Activated CD4-positive, alpha-beta T cell treated with anti-CD3 and anti-CD28 coated beads, Interleukin-2, Interleukin-4, amounts not matched to agents 100 ng/mL and 50 ng/mL, durations not matched to agents 16 hours and 8 hours (primary cell): ENCODE data around the gene NKX6-1.

Experiments used
- DNase-seq: peaks from one replicate; pipeline ENCODE4 v3.0.0-alpha.2; 2020; ENCODE audit warnings: low spot score

The NKX6-1 gene

DNA sequence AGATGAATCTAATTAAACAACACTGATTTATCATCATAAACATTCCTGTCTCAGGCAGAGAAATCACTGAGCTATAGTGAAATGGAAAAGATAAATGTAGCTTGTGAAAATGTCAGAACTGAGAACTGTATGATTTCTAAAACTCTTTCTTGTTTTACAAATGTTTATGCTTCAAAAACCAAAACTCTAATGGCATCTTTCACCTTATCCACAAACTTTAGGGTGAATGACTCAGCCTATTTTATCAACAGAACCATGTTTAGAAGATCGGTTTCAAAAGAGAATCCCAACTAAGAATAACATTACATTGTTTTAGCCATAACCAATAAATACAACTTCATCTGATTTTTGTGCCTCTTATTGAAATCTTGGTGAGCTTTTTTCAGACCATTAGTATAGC lies 21.4 kb downstream of the NKX6-1 start:
- DNase-seq = no peak

DNA sequence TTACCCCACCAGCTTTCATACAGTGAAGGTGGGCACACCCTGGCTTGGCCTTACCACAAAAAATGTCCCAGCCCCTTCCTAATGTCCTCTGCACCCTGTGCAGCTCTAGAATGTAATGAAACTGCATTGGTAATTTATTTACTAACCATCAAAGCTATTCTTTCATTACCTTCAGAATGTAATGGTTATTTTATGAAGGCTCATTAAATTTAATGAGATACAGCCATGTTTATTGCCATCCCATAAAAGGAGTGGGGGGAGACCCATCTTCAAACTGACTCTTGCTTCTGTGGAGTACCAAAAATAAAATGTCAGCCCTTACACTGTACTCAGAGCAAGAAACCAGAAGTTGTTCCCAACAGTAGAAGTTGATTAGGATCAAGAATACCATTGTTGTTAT lies 25.0 kb downstream of the NKX6-1 start:
- no peak for DNase-seq

DNA sequence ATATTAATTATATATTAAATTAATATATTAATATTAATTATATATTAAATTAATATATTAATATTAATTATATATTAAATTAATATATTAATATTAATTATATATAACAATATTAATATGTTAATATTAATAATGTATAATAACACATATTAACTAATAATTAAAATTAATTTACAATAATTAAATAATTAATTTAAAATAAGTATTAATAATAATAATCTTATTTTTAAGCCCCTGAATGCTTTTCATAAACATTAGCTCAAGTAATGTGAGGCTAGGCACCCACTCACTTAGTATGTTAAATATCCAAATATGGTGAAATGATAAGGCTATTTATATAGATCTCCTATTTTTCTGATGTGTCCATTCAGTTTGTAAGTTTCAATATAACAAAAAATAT lies 26.9 kb downstream of the NKX6-1 start:
- no peak for DNase-seq

DNA sequence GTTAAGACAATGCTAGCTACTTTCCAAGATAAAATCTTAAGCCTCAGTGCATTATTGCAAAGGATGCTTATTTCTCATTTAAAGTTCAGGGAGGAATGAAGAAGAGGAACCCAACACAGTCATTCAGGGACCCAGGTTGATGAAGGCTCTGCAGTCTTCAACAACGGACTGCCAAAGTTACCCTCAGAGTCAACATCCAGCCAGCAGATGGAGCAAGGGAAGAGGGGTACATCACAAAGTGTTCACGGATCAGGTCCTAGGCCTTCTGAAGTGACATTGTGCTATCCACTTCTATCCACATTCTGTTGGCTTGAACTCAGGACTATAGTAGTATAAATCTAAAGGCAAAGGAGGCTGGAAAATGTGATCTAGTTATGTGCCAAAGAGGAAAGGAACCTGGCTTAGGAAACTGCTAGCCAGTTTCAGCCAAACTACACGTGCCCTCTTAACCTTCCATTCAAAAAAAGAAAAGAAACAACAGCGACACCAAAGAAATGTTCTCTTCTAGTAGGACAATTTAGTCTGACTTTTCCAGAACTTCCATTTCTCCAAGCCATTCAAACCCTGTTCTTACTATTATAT lies 28.8 kb downstream of the NKX6-1 start:
- DNase-seq = no peak

DNA sequence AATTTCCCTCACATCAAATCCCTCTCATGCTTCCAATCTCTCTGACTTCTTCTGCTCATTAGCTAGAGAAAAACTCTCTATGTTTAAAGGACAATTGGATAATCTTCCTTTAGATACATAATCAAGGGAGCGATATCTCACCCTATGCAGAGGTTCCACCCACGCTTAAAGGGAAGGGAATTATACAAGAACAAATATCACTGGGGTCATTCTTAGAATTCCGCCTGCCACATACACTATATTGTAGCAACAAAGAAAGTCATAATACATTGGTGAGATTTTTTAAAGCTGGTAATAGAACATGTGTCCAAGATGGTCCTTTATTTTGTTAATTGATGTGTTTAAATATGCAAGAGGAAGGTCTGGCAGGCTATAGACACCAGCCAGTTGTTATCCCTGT lies 31.5 kb downstream of the NKX6-1 start:
- no peak for DNase-seq

DNA sequence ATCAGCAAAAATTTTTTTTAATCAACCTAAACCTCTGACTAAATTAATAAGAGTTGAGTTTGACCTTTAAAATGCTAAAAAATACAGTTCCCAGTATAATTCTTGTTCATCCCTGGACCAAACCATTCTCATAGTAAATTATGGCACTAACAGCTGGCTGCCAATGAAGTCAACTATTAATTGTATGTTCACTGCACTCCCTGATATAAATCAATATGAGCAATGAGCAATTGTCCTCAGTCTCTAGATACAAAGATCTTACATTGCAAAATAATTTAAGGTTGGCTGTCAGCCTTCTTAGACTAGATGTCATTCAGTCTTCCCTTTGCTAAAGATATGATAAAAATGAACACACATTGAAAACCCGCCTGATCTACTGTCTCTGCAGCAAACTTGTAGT lies 39.3 kb downstream of the NKX6-1 start:
- no peak for DNase-seq

DNA sequence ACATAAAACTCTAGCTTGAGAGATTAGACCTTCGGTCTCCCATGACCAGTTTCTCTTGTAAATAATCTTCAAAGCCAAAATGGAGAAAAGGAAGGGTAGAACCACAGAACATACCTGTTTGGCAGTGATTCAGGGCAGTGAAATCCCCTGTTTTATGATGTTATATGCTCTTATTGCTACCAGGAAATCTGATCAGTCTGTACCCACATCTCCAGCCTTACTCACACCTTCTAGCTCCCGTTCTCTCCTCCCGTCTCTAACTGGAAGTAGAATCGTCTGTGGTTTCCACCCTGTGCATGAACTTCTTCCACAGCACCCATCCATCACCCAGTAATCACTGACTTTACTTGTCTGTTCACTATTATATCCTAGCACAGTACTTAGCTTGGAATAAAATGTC lies 42.9 kb downstream of the NKX6-1 start:
- no peak for DNase-seq

DNA sequence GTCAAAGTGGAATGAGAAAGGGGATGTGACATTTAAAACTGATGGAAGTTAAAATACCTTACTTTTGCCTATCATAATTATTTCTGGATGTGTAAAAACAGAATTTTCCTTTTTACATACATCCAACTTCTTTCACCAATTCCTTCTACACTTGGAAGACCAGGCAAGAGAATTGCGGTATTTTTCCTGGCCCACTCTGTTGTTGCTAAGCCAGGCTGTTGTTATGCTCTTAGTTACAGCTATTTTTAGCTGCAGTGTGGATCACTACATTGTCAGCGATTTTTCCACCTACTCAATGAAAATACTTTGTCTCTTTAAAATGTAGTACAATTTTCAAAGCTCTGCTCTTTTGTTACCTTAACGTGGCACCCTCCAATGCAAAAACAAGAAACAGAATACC lies 43.4 kb downstream of the NKX6-1 start:
- DNase-seq = no peak

DNA sequence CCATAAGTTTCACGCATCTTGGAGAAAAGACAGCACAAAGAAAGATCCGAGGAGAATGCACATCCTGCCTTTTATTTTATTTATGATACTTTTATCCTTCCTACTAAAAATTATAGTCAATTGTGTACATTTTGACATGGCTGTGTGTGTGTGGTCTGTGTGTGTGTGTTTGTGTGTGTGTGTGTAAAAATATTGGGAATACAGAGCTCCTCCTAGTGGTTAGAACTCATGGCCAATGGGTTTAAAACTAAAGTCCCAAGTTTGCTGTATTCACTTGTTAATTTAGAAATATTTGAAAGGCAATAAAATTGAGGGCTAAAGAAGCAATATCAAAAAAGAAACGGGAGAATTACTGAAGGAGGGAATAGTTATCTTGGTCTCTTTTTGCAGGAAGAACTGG lies 47.5 kb downstream of the NKX6-1 start:
- DNase-seq = no peak

DNA sequence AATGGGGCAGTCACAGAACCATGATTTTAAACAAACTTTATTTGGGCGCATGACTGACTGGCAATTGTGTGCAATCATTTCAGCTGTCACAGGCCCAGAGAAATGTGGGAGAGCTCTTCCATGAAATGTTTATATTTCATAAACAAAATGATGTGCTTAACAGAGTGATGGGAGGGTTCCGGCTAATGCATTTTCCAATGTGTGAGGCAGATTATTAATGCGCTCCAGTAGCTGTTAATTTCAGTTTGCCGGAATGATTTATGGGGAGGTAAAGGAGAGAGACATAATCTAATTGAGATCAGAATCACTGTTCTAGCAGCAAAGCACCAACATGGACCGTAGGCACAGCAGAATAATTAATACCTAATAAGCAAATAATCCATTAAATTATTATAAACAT lies 55.6 kb downstream of the NKX6-1 start:
- no peak for DNase-seq

DNA sequence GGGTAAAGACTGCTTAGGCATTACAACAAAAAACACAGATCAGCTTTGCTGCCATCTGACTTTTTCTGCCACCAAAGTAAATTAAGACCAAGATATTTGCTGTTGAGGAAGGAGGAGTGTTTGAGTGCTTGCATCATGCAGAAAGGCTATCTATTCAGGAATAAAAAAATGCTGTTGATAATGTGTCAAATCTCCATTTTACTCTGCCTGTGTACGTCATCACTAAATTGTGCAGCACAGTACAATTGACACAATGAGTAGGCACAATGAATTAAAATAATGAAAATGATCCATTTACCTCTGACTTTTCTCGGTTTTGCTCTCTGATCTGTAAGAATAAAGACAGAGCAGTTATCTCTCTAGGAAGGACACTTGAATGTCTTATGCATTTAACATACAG lies 56.3 kb downstream of the NKX6-1 start:
- no peak for DNase-seq
